Gastrocnemius medialis (tissue), 4 donors: ENCODE results near the gene KMT5B.

Experiments used
- CTCF ChIP-seq, 5 experiments: fragments of 450-650 bp in 3 of 5; fragments of 200-600 bp in 2 of 5; sonication (generic) in 2 of 5; IDR thresholded peaks in 4 of 5; conservative IDR thresholded peaks in 1 of 5; 1 replicate in 4 of 5; 2 replicates in 1 of 5; pipeline ENCODE4 v1.5.1; 2016 to 2019; ENCODE audit warnings: antibody characterized with exemption in 5 of 5, mild to moderate bottlenecking in 3 of 5, moderate library complexity in 3 of 5
- POLR2A ChIP-seq, 2 donors: fragments of 450-650 bp; IDR thresholded peaks; one replicate each; pipeline ENCODE4 v1.6.1; 2017; ENCODE audit warnings: antibody characterized with exemption in 2 of 2, mild to moderate bottlenecking in 2 of 2, moderate library complexity in 2 of 2

- TF ChIP-seq CTCF (IDR thresholded peaks at IDR 0.05 in 4 of 5, conservative IDR thresholded peaks at IDR 0.05 in 1 of 5) (no peak), POLR2A (IDR thresholded peaks at IDR 0.05) (no peak)
Observed at GRCh38 chr11:68204402-68204801, 8.7 kb downstream of the KMT5B start.
